GM06990 (cell line): ENCODE results near the gene LCTL.
"Not testable (repeated sequence)": the region's sequence is repeated elsewhere in the genome, so short reads cannot be mapped to it uniquely, and the experiment has no call there.

Source experiments
- DNase-seq: peaks from one replicate; pipeline ENCODE4 v3.0.0-alpha.2; 2011; ENCODE audit not compliant: insufficient read length; ENCODE audit errors: extremely low read depth
- H3K27me3 ChIP-seq: replicated peaks from 2 replicates; pipeline ENCODE4 v1.6.0; 2011; ENCODE audit warnings: low read length; ENCODE audit not compliant: control insufficient read depth, insufficient read depth
- H3K36me3 ChIP-seq: 2 replicates; pipeline ENCODE4 v1.5.1; 2011; ENCODE audit warnings: low read length; ENCODE audit not compliant: control insufficient read depth, insufficient read depth
- H3K4me3 ChIP-seq: replicated peaks from 2 replicates; pipeline ENCODE4 v1.5.1; 2011; ENCODE audit warnings: low read depth, mild to moderate bottlenecking, control low read depth, low read length
- CTCF ChIP-seq: IDR thresholded peaks from 2 replicates; pipeline ENCODE4 v1.5.1; 2011; ENCODE audit warnings: low read length, control low read depth, mild to moderate bottlenecking, inconsistent platforms; ENCODE audit not compliant: insufficient read depth, poor library complexity, severe bottlenecking

LCTL gene

GRCh38 chr15:66590435-66590834, 24.6 kb upstream of the LCTL start:
- no peak for TF ChIP-seq CTCF
- DNase-seq: no peak
- Histone ChIP-seq H3K36me3 (no peaks in the 10 kb centered on the region), H3K4me3 (no peak overlapping the region), H3K27me3 (no peaks in the 10 kb centered on the region; the same call in 1 of the 2 replicates)

GRCh38 chr15:66589429-66589828, 23.6 kb upstream of the LCTL start:
- not testable (repeated sequence) for DNase-seq, H3K36me3 ChIP-seq, H3K4me3 ChIP-seq, H3K27me3 ChIP-seq

GRCh38 chr15:66588971-66589370, 23.2 kb upstream of the LCTL start:
- no peak for DNase-seq
- TF ChIP-seq CTCF: no peak
- Histone ChIP-seq H3K36me3 (no peaks in the 10 kb centered on the region), H3K27me3 (peaks cover 1% of the 10 kb centered on the region), H3K4me3 (no peak overlapping the region)

- Histone ChIP-seq H3K4me3 (no peak overlapping the region), H3K36me3 (no peaks in the 10 kb centered on the region), H3K27me3 (peaks cover 1% of the 10 kb centered on the region)
- no peak for DNase-seq
- peak; percentile 55 for TF ChIP-seq CTCF
These were observed 22.7 kb upstream of the LCTL start for GRCh38 chr15:66588537-66588936.

- no peak for TF ChIP-seq CTCF
- no peaks in the 10 kb centered on the region for H3K36me3 ChIP-seq
- no peak overlapping the region for H3K4me3 ChIP-seq
- peaks cover 1% of the 10 kb centered on the region for H3K27me3 ChIP-seq
- no peak for DNase-seq
These were observed 22.0 kb upstream of the LCTL start for GRCh38 chr15:66587749-66588148.

- no peak for TF ChIP-seq CTCF
- H3K27me3 ChIP-seq: peaks cover 1% of the 10 kb centered on the region
- DNase-seq: no peak
- no peak overlapping the region for H3K4me3 ChIP-seq
- H3K36me3 ChIP-seq: no peaks in the 10 kb centered on the region
These were observed 21.2 kb upstream of the LCTL start for GRCh38 chr15:66587020-66587419.
